ENCODE data around the gene USP11. TPM values are rescaled to one million over a fixed set of nuclear protein-coding genes. Genes with fewer than 3 reads are reported as not detected.

The USP11 gene
- total RNA-seq, 1 experiment from 2014 or later: 16.2 TPM

DNA sequence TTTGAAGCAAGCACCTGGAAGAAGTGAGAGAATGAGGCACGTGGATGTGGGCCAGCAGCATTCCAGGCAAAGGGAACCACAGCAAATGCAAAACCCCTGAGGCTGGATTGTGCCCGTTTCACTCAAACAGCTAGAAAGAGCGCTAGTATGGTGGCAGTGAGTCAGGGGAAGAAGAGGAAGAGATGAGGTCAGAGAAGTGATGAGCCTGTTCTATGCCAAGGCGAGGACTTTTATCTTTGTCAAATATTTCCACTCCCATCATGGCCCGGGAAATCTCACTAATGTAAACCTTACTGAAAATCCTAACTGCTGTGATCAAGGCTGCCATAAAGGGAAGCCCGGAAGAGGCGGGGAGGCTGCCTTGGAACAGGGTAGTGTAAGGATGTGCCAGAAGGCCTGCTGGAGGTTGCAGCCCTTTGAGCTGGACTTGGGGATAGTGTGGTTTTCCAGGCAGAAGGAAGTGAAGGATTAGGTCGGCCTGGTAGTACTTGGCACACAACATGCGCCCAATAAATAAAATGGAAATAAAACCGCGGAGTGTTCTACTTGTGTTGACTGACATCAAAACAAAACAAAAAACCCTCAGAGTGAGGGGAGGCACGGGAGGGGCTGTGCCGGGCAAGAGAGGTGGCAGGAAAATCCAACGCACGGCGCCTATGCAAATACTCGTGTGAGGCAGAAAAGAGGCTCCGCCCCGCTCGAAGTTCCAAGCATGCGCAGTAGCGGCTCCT, 15.5 kb upstream of the USP11 start:
- DNase-seq: peak; percentile 70
- Histone ChIP-seq H3K27me3 (no peaks in the 10 kb centered on the region), H3K9me3 (no peaks in the 10 kb centered on the region), H3K36me3 (peaks cover 18% of the 10 kb centered on the region), H3K4me3 (peak overlapping the region; percentile 25)

DNA sequence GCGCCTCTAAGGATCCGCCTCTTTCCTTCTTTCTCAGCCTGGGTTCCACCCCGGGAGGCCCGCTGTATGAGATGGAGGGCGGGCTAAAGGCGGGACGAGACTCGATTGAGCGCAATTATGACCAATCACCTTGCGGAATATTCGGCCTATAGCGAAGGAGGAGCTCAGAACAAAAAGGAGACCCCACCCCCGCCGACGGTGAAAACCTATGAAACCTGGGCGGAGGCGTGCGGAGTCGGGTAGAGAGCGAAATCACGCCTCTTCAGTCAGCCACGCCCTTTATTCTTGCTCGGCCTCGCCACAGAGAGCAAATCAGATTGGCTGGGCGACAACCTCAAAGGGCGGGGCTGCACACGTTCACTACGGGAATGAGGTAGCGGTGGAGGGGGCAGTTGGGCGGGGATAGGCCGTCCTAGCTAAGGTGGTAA, 14.9 kb upstream of the USP11 start:
- Histone ChIP-seq H3K4me3 (peak overlapping the region; percentile 76), H3K27me3 (no peaks in the 10 kb centered on the region), H3K36me3 (peaks cover 15% of the 10 kb centered on the region), H3K9me3 (no peaks in the 10 kb centered on the region)
- peak; percentile 96 for DNase-seq

GRCh38 chrX:47218280-47218919, 14.4 kb upstream of the USP11 start, which contains the start of gene CDK16:
Gene CDK16, plus strand, starts transcription at chrX:47218681. Its CDS starts 4,877 bp downstream, at chrX:47223558.
- peaks cover 10% of the 10 kb centered on the region for H3K36me3 ChIP-seq
- DNase-seq: peak; percentile 66
- H3K4me3 ChIP-seq: peak within 1 kb of the TSS; percentile 76
- H3K9me3 ChIP-seq: no peaks in the 10 kb centered on the region
- no peaks in the 10 kb centered on the region for H3K27me3 ChIP-seq

DNA sequence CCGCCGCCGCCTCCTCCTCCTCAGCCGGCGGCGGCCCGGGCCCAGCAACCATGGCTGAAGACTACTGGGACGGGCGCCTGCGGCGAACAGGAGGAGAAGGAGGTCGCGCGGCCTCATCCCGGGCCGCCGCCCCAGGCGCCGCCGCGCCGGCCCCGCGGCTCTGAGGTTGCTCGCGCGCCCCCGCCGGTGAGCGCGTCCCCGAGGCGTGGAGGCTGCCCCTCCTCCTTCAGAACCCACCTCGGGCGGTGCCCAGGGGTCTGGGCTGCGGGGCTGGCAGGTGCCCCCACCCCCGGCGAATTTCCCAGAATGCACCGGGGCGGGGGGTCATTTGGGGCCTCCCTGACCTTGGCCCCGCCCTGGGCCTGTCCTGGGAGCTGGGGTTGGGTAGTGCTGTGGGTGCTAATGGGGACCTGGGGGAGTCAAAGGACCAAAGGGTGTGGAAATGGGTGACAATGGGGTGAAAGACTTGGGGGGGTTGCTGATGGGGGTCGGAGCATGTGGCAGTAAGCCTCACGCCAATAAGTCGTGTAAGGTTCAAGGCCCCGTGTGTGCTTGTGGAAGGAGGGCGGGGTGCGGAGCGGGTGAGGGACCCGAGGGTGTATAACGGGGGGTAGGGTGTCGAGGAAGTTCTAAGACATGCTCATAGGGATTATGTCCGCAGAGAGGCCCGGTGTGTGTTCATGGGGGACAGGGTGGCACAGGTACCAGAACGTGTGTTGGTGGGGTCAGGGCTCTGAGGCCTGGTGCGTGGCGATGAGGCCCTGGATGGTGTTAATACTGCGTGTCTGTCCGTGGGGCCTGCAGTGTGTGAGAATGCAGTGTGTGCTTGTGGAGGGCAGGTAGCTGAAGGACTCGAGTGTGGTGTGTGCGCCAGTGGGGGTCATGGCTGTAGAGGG, 13.6 kb upstream of the USP11 start:
- H3K27me3 ChIP-seq: no peaks in the 10 kb centered on the region
- H3K36me3 ChIP-seq: peaks cover 9% of the 10 kb centered on the region
- peak; percentile 56 for DNase-seq
- peak overlapping the region; percentile 76 for H3K4me3 ChIP-seq
- H3K9me3 ChIP-seq: no peaks in the 10 kb centered on the region

GRCh38 chrX:47221756-47222155, 11.1 kb upstream of the USP11 start:
- Histone ChIP-seq H3K27me3 (no peaks in the 10 kb centered on the region), H3K9me3 (no peaks in the 10 kb centered on the region), H3K36me3 (no peaks in the 10 kb centered on the region; the same call in none of the 2 replicates), H3K4me3 (no peak overlapping the region)
- no peak for DNase-seq

DNA sequence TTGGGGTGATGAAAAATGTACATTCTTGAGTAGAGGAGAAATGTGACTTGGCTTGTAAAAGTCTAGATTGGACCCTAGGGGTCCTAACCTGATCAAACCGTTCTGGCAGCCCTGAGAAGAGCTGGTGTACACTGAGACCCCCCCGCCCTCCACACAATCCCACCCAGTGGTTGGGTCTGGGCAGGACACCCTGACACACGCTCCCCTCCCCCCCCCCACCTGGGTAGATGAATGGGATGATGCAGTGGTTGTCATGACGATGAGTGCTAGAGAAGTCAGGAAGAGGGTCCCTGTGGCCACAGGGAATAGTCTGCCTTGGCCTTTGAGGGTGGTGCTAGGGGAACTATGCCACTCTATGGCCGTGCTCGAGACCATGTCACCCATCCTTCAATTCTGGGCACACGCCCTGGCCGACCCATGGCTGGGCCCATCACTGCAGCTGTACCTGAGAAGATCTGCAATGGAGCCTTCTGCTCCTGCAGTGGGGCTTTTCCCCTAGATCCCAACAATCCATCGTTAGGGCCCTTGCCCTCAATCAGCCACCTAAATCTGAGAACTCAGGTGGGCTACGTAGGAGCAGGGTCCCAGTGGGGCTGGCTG, 10.0 kb upstream of the USP11 start:
- H3K4me3 ChIP-seq: no peak overlapping the region
- H3K36me3 ChIP-seq: peaks cover 5% of the 10 kb centered on the region
- DNase-seq: no peak
- H3K27me3 ChIP-seq: no peaks in the 10 kb centered on the region
- H3K9me3 ChIP-seq: no peaks in the 10 kb centered on the region

- Histone ChIP-seq H3K9me3 (no peaks in the 10 kb centered on the region), H3K36me3 (peaks cover 12% of the 10 kb centered on the region), H3K27me3 (no peaks in the 10 kb centered on the region), H3K4me3 (no peak overlapping the region)
- DNase-seq: no peak
Measured at GRCh38 chrX:47223476-47224250, 9.1 kb upstream of the USP11 start.

DNA sequence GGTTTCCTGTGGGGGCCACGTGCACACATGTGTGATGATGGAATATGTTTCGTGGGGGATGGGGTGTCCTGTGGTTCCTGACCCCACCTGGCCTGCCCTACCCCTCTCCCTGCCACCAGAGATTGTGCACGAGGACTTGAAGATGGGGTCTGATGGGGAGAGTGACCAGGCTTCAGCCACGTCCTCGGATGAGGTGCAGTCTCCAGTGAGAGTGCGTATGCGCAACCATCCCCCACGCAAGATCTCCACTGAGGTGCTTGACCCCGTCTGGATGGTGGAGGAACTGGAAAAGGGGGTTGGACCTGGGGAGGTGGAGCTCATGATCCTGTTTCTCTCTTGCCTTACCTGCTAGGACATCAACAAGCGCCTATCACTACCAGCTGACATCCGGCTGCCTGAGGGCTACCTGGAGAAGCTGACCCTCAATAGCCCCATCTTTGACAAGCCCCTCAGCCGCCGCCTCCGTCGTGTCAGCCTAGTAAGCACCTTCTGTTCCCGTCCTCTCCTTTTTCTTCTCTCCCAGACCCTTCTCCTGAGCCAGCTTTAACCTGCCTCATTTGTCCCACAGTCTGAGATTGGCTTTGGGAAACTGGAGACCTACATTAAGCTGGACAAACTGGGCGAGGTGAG, 8.4 kb upstream of the USP11 start:
- H3K27me3 ChIP-seq: no peaks in the 10 kb centered on the region
- H3K36me3 ChIP-seq: peaks cover 13% of the 10 kb centered on the region
- no peak overlapping the region for H3K4me3 ChIP-seq
- no peaks in the 10 kb centered on the region for H3K9me3 ChIP-seq
- no peak for DNase-seq

- H3K27me3 ChIP-seq: no peaks in the 10 kb centered on the region
- DNase-seq: no peak
- H3K4me3 ChIP-seq: no peak overlapping the region
- H3K9me3 ChIP-seq: no peaks in the 10 kb centered on the region
- peaks cover 13% of the 10 kb centered on the region for H3K36me3 ChIP-seq
Measured at GRCh38 chrX:47224896-47225290, 7.9 kb upstream of the USP11 start.

GRCh38 chrX:47226071-47226470, 6.7 kb upstream of the USP11 start:
- Histone ChIP-seq H3K4me3 (no peak overlapping the region), H3K27me3 (no peaks in the 10 kb centered on the region), H3K9me3 (no peaks in the 10 kb centered on the region), H3K36me3 (peaks cover 13% of the 10 kb centered on the region)
- no peak for DNase-seq

GRCh38 chrX:47226531-47227333, 6.1 kb upstream of the USP11 start:
- Histone ChIP-seq H3K36me3 (peaks cover 13% of the 10 kb centered on the region), H3K4me3 (no peak overlapping the region), H3K27me3 (no peaks in the 10 kb centered on the region), H3K9me3 (no peaks in the 10 kb centered on the region)
- DNase-seq: no peak

- H3K4me3 ChIP-seq: no peak overlapping the region
- no peaks in the 10 kb centered on the region for H3K9me3 ChIP-seq
- DNase-seq: no peak
- H3K27me3 ChIP-seq: no peaks in the 10 kb centered on the region
- peaks cover 13% of the 10 kb centered on the region for H3K36me3 ChIP-seq
Measured at GRCh38 chrX:47227334-47227583, 5.5 kb upstream of the USP11 start.

GRCh38 chrX:47228550-47229270, 4.1 kb upstream of the USP11 start:
- no peak overlapping the region for H3K4me3 ChIP-seq
- H3K9me3 ChIP-seq: no peaks in the 10 kb centered on the region
- no peaks in the 10 kb centered on the region for H3K27me3 ChIP-seq
- H3K36me3 ChIP-seq: peaks cover 13% of the 10 kb centered on the region
- DNase-seq: no peak

GRCh38 chrX:47229427-47229826, 3.4 kb upstream of the USP11 start:
- H3K4me3 ChIP-seq: no peak overlapping the region
- DNase-seq: no peak
- H3K27me3 ChIP-seq: no peaks in the 10 kb centered on the region
- H3K36me3 ChIP-seq: peaks cover 13% of the 10 kb centered on the region
- H3K9me3 ChIP-seq: no peaks in the 10 kb centered on the region

Measured in MG63 (cell line).